Parathyroid adenoma (tissue), 2 donors: ENCODE results near the gene SPC25.
"Not testable (repeated sequence)": the region's sequence is repeated elsewhere in the genome, so short reads cannot be mapped to it uniquely, and the experiment has no call there.

Experiments
- H2AFZ ChIP-seq: fragments of 300-600 bp; sonication (generic); one replicate; pipeline ENCODE4 v1.7.0; 2017; ENCODE audit warnings: antibody characterized with exemption, mild to moderate bottlenecking
- H3K27ac ChIP-seq: fragments of 300-600 bp; sonication (generic); one replicate; pipeline ENCODE4 v1.7.0; 2017
- H3K27me3 ChIP-seq: fragments of 300-600 bp; sonication (generic); one replicate; pipeline ENCODE4 v1.7.0; 2017; ENCODE audit warnings: low read length; ENCODE audit not compliant: control insufficient read depth, insufficient read depth
- H3K36me3 ChIP-seq: fragments of 300-600 bp; sonication (generic); one replicate; pipeline ENCODE4 v1.7.0; 2017; ENCODE audit warnings: low read length; ENCODE audit not compliant: control insufficient read depth, insufficient read depth
- H3K4me1 ChIP-seq: fragments of 300-600 bp; sonication (generic); one replicate; pipeline ENCODE4 v1.7.0; 2017; ENCODE audit warnings: control low read depth
- H3K4me2 ChIP-seq: fragments of 300-600 bp; sonication (generic); one replicate; pipeline ENCODE4 v1.7.0; 2017; ENCODE audit warnings: low read length
- H3K4me3 ChIP-seq: fragments of 300-600 bp; sonication (generic); one replicate; pipeline ENCODE4 v1.7.0; 2017; ENCODE audit warnings: low read depth, low read length
- H3K79me2 ChIP-seq: fragments of 300-600 bp; sonication (generic); one replicate; pipeline ENCODE4 v1.7.0; 2017; ENCODE audit warnings: control low read depth
- H3K9ac ChIP-seq: fragments of 300-600 bp; sonication (generic); one replicate; pipeline ENCODE4 v1.7.0; 2017; ENCODE audit warnings: mild to moderate bottlenecking
- H3K9me3 ChIP-seq: fragments of 300-600 bp; sonication (generic); one replicate; pipeline ENCODE4 v1.7.0; 2017; ENCODE audit warnings: low read length; ENCODE audit not compliant: control insufficient read depth
- TF ChIP-seq, protein P1 (sequence below): fragments of 300-600 bp; sonication (generic); IDR thresholded peaks from one replicate; pipeline ENCODE4 v1.7.0; 2017; ENCODE audit warnings: antibody characterized with exemption, mild to moderate bottlenecking
- donor health status: primary hyperparathyroidism.

Gene SPC25

DNA sequence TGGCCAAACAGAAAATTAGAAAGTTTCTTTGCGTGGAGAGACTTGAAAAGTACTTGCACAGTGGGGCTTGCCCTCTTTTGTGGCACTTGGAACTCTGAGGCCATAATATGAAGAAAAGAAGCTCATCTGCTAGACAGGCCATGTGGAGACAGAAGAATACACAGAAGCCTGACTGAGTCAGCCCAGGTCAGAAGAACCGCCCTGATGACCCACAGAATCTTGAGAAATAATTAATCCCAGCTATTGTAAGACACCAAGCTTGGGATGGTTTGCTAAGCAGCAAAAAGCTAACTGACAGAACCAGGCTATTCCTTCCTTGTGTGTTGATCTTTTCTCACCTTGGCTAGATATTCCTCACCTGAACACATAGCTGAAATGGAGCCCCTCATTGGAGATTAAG, 44.6 kb upstream of the SPC25 start:
- no peak overlapping the region for H3K9ac ChIP-seq
- H3K9me3 ChIP-seq: no peaks in the 10 kb centered on the region
- H2AFZ ChIP-seq: no peak overlapping the region
- no peaks in the 10 kb centered on the region for H3K27me3 ChIP-seq
- no peaks in the 10 kb centered on the region for H3K79me2 ChIP-seq
- no peak overlapping the region for H3K4me2 ChIP-seq
- H3K27ac ChIP-seq: no peak overlapping the region
- no peak overlapping the region for H3K4me3 ChIP-seq
- no peaks in the 10 kb centered on the region for H3K36me3 ChIP-seq
- TF ChIP-seq, protein P1, sequence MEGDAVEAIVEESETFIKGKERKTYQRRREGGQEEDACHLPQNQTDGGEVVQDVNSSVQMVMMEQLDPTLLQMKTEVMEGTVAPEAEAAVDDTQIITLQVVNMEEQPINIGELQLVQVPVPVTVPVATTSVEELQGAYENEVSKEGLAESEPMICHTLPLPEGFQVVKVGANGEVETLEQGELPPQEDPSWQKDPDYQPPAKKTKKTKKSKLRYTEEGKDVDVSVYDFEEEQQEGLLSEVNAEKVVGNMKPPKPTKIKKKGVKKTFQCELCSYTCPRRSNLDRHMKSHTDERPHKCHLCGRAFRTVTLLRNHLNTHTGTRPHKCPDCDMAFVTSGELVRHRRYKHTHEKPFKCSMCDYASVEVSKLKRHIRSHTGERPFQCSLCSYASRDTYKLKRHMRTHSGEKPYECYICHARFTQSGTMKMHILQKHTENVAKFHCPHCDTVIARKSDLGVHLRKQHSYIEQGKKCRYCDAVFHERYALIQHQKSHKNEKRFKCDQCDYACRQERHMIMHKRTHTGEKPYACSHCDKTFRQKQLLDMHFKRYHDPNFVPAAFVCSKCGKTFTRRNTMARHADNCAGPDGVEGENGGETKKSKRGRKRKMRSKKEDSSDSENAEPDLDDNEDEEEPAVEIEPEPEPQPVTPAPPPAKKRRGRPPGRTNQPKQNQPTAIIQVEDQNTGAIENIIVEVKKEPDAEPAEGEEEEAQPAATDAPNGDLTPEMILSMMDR: no peak
- H3K4me1 ChIP-seq: no peaks in the 10 kb centered on the region

DNA sequence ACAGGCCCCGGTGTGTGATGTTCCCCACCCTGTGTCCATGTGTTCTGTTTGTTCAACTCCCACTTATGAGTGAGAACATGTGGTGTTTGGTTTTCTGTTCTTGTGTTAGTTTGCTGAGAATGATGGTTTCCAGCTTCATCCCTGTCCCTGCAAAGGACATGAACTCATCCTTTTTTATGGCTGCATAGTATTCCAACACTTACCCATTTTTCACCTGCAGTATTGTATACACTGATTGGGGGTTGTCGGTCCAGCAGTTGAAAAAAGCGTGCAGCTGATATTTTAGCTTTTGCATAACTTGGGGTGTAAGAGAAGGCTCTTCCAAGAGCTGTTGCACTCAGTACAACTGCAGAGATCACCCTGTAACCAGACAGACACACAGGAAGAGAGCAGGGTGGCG, 41.9 kb upstream of the SPC25 start:
- H3K27ac ChIP-seq, H3K36me3 ChIP-seq, H3K4me2 ChIP-seq, H2AFZ ChIP-seq, H3K27me3 ChIP-seq, H3K4me3 ChIP-seq, H3K9ac ChIP-seq, H3K9me3 ChIP-seq, H3K4me1 ChIP-seq, H3K79me2 ChIP-seq: not testable (repeated sequence)

DNA sequence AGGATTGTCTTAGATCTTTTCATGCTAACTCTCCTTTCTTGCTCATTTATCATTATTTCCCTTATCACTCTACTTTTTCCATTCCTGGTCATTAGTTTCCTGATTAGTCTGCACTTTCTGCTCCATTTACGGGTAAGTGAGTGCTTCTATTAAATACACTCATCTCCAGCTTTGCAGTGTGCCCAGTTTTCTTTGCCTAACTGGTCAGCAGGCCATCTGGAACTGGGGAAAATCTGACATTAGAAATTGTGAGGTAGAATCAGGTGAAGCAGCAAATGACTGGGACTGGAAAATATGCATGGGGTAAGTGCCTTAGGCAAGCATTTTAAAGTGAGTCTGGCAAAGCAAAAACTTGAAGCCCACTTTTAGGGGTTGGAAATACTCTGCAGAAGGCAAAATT, 40.0 kb upstream of the SPC25 start:
- Histone ChIP-seq H3K36me3 (no peaks in the 10 kb centered on the region), H3K4me3 (no peak overlapping the region), H3K4me1 (no peaks in the 10 kb centered on the region), H3K27me3 (no peaks in the 10 kb centered on the region), H3K4me2 (no peak overlapping the region), H3K9me3 (no peaks in the 10 kb centered on the region), H3K79me2 (no peaks in the 10 kb centered on the region), H3K27ac (no peak overlapping the region), H2AFZ (no peak overlapping the region), H3K9ac (no peak overlapping the region)
- TF ChIP-seq, protein P1: no peak

DNA sequence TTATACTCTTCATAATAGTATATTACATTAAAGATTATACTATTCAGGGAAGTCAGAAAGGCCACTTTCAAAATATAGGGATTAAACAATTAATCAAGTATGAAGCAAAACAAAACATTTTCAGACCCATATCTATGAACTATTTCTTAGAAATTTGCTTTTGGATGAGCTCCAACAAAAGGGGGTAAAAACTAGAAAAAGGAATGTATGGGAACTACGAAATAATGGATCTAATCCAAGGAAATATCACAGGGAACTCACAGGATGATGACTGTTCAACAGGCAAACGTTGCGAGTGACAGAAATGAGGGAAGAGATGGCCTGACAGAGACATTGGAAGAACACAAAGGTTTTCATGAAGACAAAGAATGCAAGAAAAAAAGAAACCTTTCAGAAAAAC, 38.8 kb upstream of the SPC25 start:
- no peak overlapping the region for H3K27ac ChIP-seq
- no peaks in the 10 kb centered on the region for H3K36me3 ChIP-seq
- H3K9me3 ChIP-seq: no peaks in the 10 kb centered on the region
- no peak overlapping the region for H3K9ac ChIP-seq
- H3K27me3 ChIP-seq: no peaks in the 10 kb centered on the region
- no peaks in the 10 kb centered on the region for H3K79me2 ChIP-seq
- no peak overlapping the region for H3K4me2 ChIP-seq
- H2AFZ ChIP-seq: no peak overlapping the region
- no peak overlapping the region for H3K4me3 ChIP-seq
- TF ChIP-seq, protein P1: no peak
- H3K4me1 ChIP-seq: no peaks in the 10 kb centered on the region

DNA sequence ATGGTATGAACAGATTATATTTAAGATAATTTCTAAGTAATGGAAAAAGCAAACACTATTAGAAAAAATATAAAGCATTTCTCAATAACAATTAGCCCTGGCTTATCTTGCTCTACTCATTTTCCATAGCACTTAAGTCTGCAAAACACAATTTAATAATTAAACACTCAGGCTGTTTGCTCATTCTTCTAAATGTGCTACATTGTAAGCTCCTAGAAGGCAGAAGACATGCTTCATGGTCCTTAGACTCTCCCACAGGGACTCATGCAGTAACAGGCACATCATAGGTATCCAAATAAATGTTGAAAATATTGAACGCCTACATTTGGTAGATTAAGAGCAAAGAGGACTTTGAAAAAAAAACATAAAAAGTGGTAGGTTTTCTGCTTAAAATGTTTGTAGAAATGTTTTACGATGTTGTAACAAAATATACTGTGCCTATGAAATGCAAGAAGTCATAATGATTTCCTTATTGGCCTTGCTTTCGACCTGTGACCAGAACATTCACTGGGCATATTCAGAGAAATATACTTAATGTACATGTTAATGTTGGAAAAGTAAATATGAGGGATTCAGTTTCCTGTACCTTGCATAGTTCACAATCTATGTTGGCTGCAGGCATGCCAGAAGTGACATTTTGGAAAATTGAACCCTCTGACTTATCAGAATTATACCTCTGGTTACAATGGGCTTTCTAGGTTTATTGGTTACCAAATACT, 38.0 kb upstream of the SPC25 start:
- Histone ChIP-seq H3K9me3 (no peaks in the 10 kb centered on the region), H2AFZ (no peak overlapping the region), H3K4me2 (no peak overlapping the region), H3K4me3 (no peak overlapping the region), H3K27ac (no peak overlapping the region), H3K36me3 (no peaks in the 10 kb centered on the region), H3K27me3 (no peaks in the 10 kb centered on the region), H3K79me2 (no peaks in the 10 kb centered on the region), H3K9ac (no peak overlapping the region), H3K4me1 (no peaks in the 10 kb centered on the region)
- TF ChIP-seq, protein P1: no peak
